ENCODE measurements around the gene ZSCAN22.

- no peak for TF ChIP-seq CTCF (IDR thresholded peaks at IDR 0.05; ENCODE audit: poor library complexity)
- no peak for TF ChIP-seq EZH2 (IDR thresholded peaks at IDR 0.05; ENCODE audit: borderline replicate concordance)
- no peak for TF ChIP-seq EZH2phosphoT487 (IDR thresholded peaks at IDR 0.05; ENCODE audit: low read depth, severe bottlenecking, unreplicated experiment)
Measured at GRCh38 chr19:58338336-58338735, 11.5 kb downstream of the ZSCAN22 start.

All from hepatocyte (in vitro differentiated cells).